ENCODE results near the gene NAA60.
"Not testable (repeated sequence)": the region's sequence is repeated elsewhere in the genome, so short reads cannot be mapped to it uniquely, and the experiment has no call there.

DNA sequence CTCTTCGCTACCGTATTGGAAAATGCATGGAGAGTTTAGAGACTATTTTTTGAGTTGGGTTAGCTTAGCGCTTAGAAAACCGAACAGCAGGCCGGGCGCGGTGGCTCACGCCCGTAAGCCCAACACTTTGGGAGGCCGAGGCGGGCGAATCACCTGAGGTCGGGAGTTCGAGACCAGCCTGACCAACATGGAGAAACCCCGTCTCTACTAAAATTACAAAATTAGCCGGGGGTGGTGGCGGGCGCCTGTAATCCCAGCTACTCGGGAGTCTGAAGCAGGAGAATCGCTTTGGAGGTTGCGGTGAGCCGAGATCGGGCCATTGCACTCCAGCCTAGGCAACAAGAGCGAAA lies 57.9 kb downstream of the NAA60 start:
- not testable (repeated sequence) for TF ChIP-seq POLR2A (IDR thresholded peaks at IDR 0.05)
- TF ChIP-seq, protein P1, sequence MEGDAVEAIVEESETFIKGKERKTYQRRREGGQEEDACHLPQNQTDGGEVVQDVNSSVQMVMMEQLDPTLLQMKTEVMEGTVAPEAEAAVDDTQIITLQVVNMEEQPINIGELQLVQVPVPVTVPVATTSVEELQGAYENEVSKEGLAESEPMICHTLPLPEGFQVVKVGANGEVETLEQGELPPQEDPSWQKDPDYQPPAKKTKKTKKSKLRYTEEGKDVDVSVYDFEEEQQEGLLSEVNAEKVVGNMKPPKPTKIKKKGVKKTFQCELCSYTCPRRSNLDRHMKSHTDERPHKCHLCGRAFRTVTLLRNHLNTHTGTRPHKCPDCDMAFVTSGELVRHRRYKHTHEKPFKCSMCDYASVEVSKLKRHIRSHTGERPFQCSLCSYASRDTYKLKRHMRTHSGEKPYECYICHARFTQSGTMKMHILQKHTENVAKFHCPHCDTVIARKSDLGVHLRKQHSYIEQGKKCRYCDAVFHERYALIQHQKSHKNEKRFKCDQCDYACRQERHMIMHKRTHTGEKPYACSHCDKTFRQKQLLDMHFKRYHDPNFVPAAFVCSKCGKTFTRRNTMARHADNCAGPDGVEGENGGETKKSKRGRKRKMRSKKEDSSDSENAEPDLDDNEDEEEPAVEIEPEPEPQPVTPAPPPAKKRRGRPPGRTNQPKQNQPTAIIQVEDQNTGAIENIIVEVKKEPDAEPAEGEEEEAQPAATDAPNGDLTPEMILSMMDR (IDR thresholded peaks at IDR 0.05), result not testable (repeated sequence)

Measured in Peyer's patch (tissue), 4 donors.